ENCODE results near the gene SNX5.

GRCh38 chr20:17947474-17947815, 21.1 kb downstream of the SNX5 start:
- TF ChIP-seq CTCF (IDR thresholded peaks at IDR 0.05): no peak
- no peak for TF ChIP-seq SIN3A (IDR thresholded peaks at IDR 0.05; ENCODE audit: borderline replicate concordance, insufficient read depth, low read depth, low read length)
- no peak for TF ChIP-seq POLR2AphosphoS5 (IDR thresholded peaks at IDR 0.05; ENCODE audit: low read depth, low read length)
- no peak for TF ChIP-seq REST (IDR thresholded peaks at IDR 0.05; ENCODE audit: insufficient read depth in 1 of 2, low read depth in 2 of 2, low read length in 1 of 2)
- TF ChIP-seq TCF7L2 (IDR thresholded peaks at IDR 0.05; ENCODE audit: low read depth, low read length): no peak
